HL-60 (cell line): ENCODE results near the gene TMPRSS13.

ENCODE experiments used
- DNase-seq, 2 experiments: peaks; one replicate each; pipeline ENCODE4 v3.0.0-alpha.2; 2010 to 2020; ENCODE audit warnings: low read depth in 1 of 2, low spot score in 1 of 2
- H3K27ac ChIP-seq: fragments of 250-450 bp; sonication (Bioruptor Pico); replicated peaks from 2 replicates; pipeline ENCODE4 v1.5.1; 2020; ENCODE audit warnings: mild to moderate bottlenecking, moderate library complexity
- H3K27me3 ChIP-seq: fragments of 250-450 bp; sonication (Bioruptor Pico); 2 replicates; pipeline ENCODE4 v1.5.1; 2021; ENCODE audit warnings: mild to moderate bottlenecking, moderate library complexity; ENCODE audit not compliant: insufficient read depth, poor library complexity, severe bottlenecking
- H3K4me3 ChIP-seq: replicated peaks from 2 replicates; pipeline ENCODE4 v1.5.1; 2011; ENCODE audit warnings: mild to moderate bottlenecking, control low read depth, low read length; ENCODE audit not compliant: insufficient read depth
- GABPA ChIP-seq: IDR thresholded peaks from 2 replicates; pipeline ENCODE4 v1.6.1; 2012; ENCODE audit warnings: low read depth
- POLR2AphosphoS5 ChIP-seq: IDR thresholded peaks from 2 replicates; pipeline ENCODE4 v1.6.1; 2012; ENCODE audit warnings: low read depth
- SPI1 ChIP-seq: IDR thresholded peaks from 2 replicates; pipeline ENCODE4 v1.6.1; 2012; ENCODE audit warnings: low read depth, mild to moderate bottlenecking, borderline replicate concordance
- TF ChIP-seq, protein P1 (sequence below): IDR thresholded peaks from 2 replicates; pipeline ENCODE4 v1.6.1; 2012; ENCODE audit warnings: low read depth; ENCODE audit not compliant: insufficient replicate concordance
- TF ChIP-seq, protein P2 (sequence below): IDR thresholded peaks from one replicate; pipeline ENCODE4 v1.5.1; 2011; ENCODE audit warnings: low read length, control low read depth, inconsistent platforms; ENCODE audit not compliant: insufficient read depth

TMPRSS13 gene

DNA sequence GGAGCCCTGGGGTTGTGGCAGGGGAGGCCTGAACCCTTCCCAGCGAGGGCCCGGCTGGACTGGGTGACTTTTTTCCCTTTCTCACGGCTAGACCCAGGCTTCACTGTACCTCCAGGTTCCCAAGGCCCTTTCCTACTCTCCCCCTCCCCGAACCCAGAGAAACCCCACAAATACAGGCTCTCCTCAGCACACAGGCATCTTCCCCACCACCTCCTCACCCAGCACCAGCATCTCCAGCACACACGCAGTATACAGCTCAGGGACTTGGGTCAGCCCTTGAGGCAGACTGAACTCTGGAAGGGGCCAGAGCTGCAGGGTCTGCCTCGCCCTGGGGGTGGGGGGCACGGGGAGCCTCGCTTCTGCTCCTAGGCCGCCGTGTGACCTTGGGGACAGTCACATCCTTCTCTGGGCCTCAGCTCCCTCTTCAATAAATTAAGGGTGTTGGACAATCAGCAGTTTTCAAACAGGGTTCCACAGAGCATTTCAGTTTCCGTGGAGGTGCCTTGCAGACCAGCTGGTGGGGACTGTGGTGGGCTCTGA lies 4.5 kb downstream of the TMPRSS13 start:
- no peak for DNase-seq
- Histone ChIP-seq H3K4me3 (no peak overlapping the region), H3K27ac (no peak overlapping the region), H3K27me3 (peaks cover 2% of the 10 kb centered on the region)
- TF ChIP-seq, protein P1, sequence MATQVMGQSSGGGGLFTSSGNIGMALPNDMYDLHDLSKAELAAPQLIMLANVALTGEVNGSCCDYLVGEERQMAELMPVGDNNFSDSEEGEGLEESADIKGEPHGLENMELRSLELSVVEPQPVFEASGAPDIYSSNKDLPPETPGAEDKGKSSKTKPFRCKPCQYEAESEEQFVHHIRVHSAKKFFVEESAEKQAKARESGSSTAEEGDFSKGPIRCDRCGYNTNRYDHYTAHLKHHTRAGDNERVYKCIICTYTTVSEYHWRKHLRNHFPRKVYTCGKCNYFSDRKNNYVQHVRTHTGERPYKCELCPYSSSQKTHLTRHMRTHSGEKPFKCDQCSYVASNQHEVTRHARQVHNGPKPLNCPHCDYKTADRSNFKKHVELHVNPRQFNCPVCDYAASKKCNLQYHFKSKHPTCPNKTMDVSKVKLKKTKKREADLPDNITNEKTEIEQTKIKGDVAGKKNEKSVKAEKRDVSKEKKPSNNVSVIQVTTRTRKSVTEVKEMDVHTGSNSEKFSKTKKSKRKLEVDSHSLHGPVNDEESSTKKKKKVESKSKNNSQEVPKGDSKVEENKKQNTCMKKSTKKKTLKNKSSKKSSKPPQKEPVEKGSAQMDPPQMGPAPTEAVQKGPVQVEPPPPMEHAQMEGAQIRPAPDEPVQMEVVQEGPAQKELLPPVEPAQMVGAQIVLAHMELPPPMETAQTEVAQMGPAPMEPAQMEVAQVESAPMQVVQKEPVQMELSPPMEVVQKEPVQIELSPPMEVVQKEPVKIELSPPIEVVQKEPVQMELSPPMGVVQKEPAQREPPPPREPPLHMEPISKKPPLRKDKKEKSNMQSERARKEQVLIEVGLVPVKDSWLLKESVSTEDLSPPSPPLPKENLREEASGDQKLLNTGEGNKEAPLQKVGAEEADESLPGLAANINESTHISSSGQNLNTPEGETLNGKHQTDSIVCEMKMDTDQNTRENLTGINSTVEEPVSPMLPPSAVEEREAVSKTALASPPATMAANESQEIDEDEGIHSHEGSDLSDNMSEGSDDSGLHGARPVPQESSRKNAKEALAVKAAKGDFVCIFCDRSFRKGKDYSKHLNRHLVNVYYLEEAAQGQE = no peak

DNA sequence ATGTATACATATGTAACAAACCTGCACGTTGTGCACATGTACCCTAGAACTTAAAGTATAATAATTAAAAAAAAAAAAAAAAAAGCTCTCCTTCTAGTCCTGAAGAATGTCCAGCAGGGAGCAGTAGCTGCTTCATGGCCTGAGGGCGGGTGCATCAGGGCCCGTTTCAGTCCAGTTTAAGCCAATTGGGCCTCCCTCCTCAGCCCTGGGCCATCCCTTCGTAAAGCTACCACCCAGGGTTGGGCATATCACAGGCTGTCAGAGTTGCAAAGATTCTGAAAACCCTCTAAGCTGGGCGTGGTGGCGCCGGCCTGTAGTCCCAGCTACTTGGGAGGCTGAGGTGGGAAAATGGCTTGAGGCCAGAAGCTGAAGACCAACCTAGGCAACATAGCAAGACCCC lies 5.4 kb downstream of the TMPRSS13 start:
- no peak for DNase-seq
- H3K27me3 ChIP-seq = no peaks in the 10 kb centered on the region
- TF ChIP-seq, protein P1 = no peak
- TF ChIP-seq GABPA (no peak), POLR2AphosphoS5 (no peak)
- TF ChIP-seq, protein P2, sequence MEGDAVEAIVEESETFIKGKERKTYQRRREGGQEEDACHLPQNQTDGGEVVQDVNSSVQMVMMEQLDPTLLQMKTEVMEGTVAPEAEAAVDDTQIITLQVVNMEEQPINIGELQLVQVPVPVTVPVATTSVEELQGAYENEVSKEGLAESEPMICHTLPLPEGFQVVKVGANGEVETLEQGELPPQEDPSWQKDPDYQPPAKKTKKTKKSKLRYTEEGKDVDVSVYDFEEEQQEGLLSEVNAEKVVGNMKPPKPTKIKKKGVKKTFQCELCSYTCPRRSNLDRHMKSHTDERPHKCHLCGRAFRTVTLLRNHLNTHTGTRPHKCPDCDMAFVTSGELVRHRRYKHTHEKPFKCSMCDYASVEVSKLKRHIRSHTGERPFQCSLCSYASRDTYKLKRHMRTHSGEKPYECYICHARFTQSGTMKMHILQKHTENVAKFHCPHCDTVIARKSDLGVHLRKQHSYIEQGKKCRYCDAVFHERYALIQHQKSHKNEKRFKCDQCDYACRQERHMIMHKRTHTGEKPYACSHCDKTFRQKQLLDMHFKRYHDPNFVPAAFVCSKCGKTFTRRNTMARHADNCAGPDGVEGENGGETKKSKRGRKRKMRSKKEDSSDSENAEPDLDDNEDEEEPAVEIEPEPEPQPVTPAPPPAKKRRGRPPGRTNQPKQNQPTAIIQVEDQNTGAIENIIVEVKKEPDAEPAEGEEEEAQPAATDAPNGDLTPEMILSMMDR = no peak
- H3K27ac ChIP-seq = no peak overlapping the region
- H3K4me3 ChIP-seq = no peak overlapping the region

DNA sequence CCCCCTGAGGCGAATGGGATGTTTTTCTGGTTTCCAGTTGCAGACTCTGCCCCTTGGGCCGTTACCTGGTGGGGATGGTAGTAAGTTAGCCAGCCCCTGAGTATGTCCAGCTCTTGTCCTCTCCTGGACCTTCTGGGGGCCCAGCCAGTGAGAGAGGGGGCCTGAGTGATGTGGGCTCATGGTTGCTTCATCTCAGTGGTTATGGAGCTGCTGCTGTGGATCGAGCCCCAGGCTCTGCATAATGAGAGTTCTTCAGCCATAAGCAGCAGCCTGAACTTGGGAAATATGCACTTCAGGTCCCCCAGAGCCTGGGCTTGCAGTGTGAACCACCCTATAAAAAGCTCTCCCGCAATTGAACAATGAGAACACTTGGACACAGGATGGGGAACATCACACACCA lies 5.9 kb downstream of the TMPRSS13 start:
- no peak for DNase-seq
- H3K4me3 ChIP-seq = no peak overlapping the region
- H3K27ac ChIP-seq = no peak overlapping the region
- no peak for TF ChIP-seq SPI1
- TF ChIP-seq, protein P2 = no peak
- no peak for TF ChIP-seq POLR2AphosphoS5
- TF ChIP-seq, protein P1 = no peak
- no peak for TF ChIP-seq GABPA
- no peaks in the 10 kb centered on the region for H3K27me3 ChIP-seq

DNA sequence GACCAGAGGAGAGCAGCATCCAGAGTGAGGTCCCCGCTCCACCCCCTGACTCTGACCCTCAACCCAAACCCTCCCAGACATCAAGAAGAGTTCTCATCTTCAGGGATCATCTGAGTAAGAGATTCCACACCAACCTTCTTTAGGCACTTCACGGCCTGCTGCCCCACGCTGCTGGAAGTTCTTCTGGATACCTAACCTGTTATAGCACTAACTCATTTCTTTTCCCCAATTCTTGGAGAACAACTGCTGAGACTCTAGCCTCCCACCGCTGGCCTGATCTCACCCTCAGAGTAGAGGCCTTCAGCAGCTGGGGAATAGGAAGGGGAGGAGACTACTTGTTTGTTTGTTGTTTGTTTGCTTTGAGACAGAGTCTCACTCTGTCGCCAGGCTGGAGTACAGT lies 7.3 kb downstream of the TMPRSS13 start:
- TF ChIP-seq, protein P2 = no peak
- TF ChIP-seq POLR2AphosphoS5 = no peak
- TF ChIP-seq SPI1 = no peak
- TF ChIP-seq, protein P1 = no peak
- no peak for TF ChIP-seq GABPA
- no peak for DNase-seq
- Histone ChIP-seq H3K27ac (no peak overlapping the region), H3K4me3 (no peak overlapping the region), H3K27me3 (no peaks in the 10 kb centered on the region)
